Islet of Langerhans (tissue), 1 donor: ENCODE results near the gene USP46.

ENCODE experiments used
- FAIRE-seq: peaks from one replicate; lab custom pipeline; 2011; peaks lifted over from hg19 to GRCh38; lab: Jason Lieb, UNC

Gene USP46

GRCh38 chr4:52573551-52573950, 85.5 kb downstream of the USP46 start:
- no peak for FAIRE-seq

DNA sequence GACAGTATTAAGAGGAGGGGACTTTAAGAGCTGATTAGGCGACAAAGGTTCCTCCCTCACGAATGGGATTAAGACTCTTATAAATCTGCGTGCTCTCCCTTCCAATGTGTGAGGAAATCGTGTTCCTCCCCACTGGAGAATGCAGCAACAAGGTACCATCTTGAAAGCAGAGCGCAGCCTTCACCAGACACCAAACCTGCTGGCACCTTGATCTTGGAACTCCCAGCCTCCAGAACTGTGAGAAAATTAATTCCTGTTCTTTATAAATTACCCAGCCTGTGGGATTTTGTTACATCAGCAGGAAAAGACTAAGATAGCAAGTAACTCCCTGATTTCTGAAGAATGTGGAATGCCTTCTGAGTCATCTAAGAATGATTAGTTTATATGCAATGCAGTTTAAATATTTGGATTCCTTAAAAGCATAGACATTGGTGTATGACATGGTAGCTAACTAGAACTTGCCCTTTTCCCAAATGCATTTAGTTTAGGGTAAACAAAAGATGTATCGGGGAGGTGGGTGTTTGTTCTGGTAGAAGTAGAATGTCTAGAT, 86.1 kb downstream of the USP46 start:
- no peak for FAIRE-seq

GRCh38 chr4:52568351-52568750, 90.8 kb downstream of the USP46 start:
- no peak for FAIRE-seq

- FAIRE-seq, result no peak
These were observed 92.7 kb downstream of the USP46 start for GRCh38 chr4:52566136-52567031.

DNA sequence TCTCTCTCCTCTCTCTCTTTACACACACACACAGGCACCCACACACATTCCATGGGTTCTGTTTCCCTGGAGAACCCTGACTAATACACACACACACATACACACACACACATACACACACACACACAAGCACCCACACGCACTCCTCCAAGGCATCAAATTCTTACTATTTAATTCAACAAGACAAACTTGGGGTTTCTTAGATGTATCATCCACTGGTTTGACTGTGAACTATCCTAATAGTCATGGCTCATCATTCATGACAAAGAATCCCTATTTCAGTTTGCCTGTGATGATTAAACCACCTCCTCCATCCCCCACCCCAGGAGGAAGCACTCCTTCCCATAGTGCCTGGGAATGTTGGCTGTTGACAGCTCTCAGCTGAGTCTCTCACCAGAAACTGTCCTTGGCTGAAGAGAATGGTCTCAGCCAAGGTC, 98.2 kb downstream of the USP46 start:
- FAIRE-seq, result no peak

DNA sequence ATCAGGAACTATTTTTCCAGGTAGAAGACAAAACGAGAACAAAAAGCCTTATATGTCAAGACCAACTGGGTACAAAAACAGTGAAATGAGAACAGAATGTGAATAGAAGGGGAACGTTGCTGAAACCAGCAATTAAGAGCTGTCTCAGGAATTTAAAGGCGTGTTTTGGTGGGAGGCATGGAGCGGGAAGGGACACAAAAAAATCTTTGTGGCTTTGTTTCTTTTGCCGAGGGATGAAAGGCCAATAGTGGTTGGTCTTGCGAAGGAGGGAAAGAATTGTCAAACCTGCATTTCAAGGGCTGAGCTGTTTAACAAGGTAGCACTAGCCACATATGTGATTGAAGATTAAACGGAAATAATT, 103.8 kb downstream of the USP46 start:
- no peak for FAIRE-seq

DNA sequence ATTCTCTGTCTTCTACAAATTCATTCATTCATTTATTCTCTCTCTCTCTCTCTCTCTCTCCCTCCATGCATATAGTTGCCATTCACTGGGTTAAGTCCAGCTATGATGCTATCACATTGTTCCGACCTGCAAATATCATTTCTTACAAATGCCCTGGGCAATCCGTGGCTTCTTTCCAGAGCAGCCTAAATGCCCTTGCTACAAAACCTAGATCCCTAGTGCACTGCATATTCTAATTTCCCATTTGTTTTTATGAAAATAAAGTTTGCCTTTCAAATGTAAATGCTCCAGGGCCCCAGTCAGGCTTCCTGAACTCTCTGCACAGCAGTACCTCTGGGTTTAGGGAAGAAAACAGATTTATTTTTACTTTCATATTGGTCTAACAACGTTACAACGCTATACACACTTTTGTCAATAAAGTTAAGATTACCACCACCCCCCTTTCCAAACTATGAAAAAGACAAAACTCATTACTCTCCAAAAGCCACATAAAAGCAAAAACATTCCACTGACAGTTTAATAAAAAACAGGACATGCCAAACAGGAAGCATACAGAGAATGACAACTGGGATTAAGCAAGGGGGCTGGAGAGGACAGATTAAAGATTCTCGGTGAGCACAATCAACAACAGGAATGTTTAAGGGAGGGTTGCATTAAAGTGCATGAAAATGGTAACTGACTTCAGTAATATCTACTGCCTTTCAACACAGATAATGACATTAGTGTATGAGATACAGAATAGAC, 104.3 kb downstream of the USP46 start:
- no peak for FAIRE-seq

- FAIRE-seq, result no peak
These were observed 106.3 kb downstream of the USP46 start for GRCh38 chr4:52552778-52553177.

- no peak for FAIRE-seq
These were observed 107.6 kb downstream of the USP46 start for GRCh38 chr4:52551487-52551886.

DNA sequence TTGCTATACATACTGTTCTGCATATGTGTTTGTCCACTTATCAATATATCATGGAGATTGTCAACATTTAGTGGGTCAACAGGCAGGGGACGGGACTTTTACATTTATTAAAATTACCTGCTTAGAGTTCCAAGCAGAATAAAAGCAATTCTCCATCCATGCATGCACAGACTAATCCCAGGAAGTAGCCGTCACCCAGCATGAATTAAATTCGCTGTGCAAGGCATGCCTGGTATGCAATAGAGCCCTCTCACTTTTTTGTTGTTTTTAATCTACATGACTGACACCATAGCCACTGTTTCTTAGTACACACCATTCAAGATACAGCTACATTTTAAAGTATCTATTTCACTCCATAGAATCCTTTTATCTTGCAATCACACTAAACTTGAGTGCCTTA, 108.9 kb downstream of the USP46 start:
- no peak for FAIRE-seq

- no peak for FAIRE-seq
These were observed 110.1 kb downstream of the USP46 start for GRCh38 chr4:52548818-52549570.

GRCh38 chr4:52546449-52546848, 112.7 kb downstream of the USP46 start:
- FAIRE-seq, result no peak

- peak; percentile 21 for FAIRE-seq
These were observed 113.7 kb downstream of the USP46 start for GRCh38 chr4:52545099-52546069.
